HepG2 (cell line): ENCODE data around the gene SSNA1. TPM values are rescaled to one million over a fixed set of nuclear protein-coding genes. Genes with fewer than 3 reads are reported as not detected.

Experiments used
- HMG20A ChIP-seq: IDR thresholded peaks from 2 replicates; pipeline ENCODE4 v1.6.1; 2016; ENCODE audit warnings: borderline replicate concordance
- HNRNPH1 ChIP-seq: fragments of 200-400 bp; formaldehyde crosslinking; optimal IDR thresholded peaks from 2 replicates; pipeline ENCODE3; 2017; ENCODE audit warnings: mild to moderate bottlenecking, low read depth, low read length
- MTA3 ChIP-seq: sonication (generic); formaldehyde crosslinking; IDR thresholded peaks from 2 replicates; pipeline ENCODE4 v1.4.0; 2020; ENCODE audit warnings: missing genetic modification reagents
- NFKB2 ChIP-seq: sonication (generic); formaldehyde crosslinking; IDR thresholded peaks from 2 replicates; pipeline ENCODE4 v1.4.0; 2020; ENCODE audit warnings: missing genetic modification reagents, borderline replicate concordance
- REPIN1 ChIP-seq: sonication (generic); formaldehyde crosslinking; IDR thresholded peaks from 2 replicates; pipeline ENCODE4 v1.8.0; 2022; ENCODE audit warnings: missing genetic modification reagents, low read depth, mild to moderate bottlenecking, borderline replicate concordance
- SAP130 ChIP-seq: IDR thresholded peaks from 2 replicates; pipeline ENCODE4 v1.6.1; 2016; ENCODE audit warnings: low read depth
- TARDBP ChIP-seq: sonication (generic); formaldehyde crosslinking; IDR thresholded peaks from 2 replicates; pipeline ENCODE4 v1.8.0; 2022; ENCODE audit warnings: mild to moderate bottlenecking, missing genetic modification reagents
- ZBTB7A ChIP-seq: sonication (generic); formaldehyde crosslinking; IDR thresholded peaks from 2 replicates; pipeline ENCODE4 v1.8.0; 2022; ENCODE audit warnings: mild to moderate bottlenecking, missing genetic modification reagents
- ZFX ChIP-seq: sonication (generic); formaldehyde crosslinking; IDR thresholded peaks from 2 replicates; pipeline ENCODE4 v1.4.0; 2020; ENCODE audit warnings: mild to moderate bottlenecking, low read depth, missing genetic modification reagents, moderate library complexity
- ZNF143 ChIP-seq: sonication (generic); formaldehyde crosslinking; IDR thresholded peaks from 2 replicates; pipeline ENCODE4 v1.4.0; 2020; ENCODE audit warnings: missing genetic modification reagents
- ZNF30 ChIP-seq: sonication (generic); formaldehyde crosslinking; IDR thresholded peaks from 2 replicates; pipeline ENCODE4 v1.5.0; 2020; ENCODE audit warnings: mild to moderate bottlenecking, missing genetic modification reagents
- ZNF496 ChIP-seq: sonication (generic); formaldehyde crosslinking; IDR thresholded peaks from 2 replicates; pipeline ENCODE4 v1.8.1; 2023; ENCODE audit warnings: mild to moderate bottlenecking, moderate library complexity, missing genetic modification reagents; ENCODE audit not compliant: insufficient replicate concordance
- ZNF598 ChIP-seq: sonication (generic); formaldehyde crosslinking; IDR thresholded peaks from 2 replicates; pipeline ENCODE4 v1.5.1; 2020; ENCODE audit warnings: mild to moderate bottlenecking, missing genetic modification reagents, borderline replicate concordance
- ZSCAN21 ChIP-seq: sonication (generic); formaldehyde crosslinking; IDR thresholded peaks from 2 replicates; pipeline ENCODE4 v1.8.0; 2022; ENCODE audit warnings: mild to moderate bottlenecking, missing genetic modification reagents, moderate library complexity, borderline replicate concordance
- ZSCAN31 ChIP-seq: sonication (generic); formaldehyde crosslinking; IDR thresholded peaks from 2 replicates; pipeline ENCODE4 v1.5.0; 2020; ENCODE audit warnings: low read depth, mild to moderate bottlenecking, missing genetic modification reagents
- polyA plus RNA-seq, 8 experiments: library from polyadenylated mRNA; depleted of rRNA in 3 of 8; stranded (reverse) in 7 of 8; unstranded in 1 of 8; fragments of >200 nt; fragmentation: Illumina TruSeq in 4 of 8; extraction: Trizol in 4 of 8; gene quantifications; 2 replicates each; pipeline versions ENCODE4 v1.2.1 to v1.2.3, GENCODE V29; 2011 to 2016; ENCODE audit warnings: low read depth in 4 of 8, missing spikeins in 1 of 8, mixed read lengths in 1 of 8; ENCODE audit not compliant: insufficient read depth in 1 of 8
- total RNA-seq, 5 experiments: library from RNA; depleted of rRNA; stranded (reverse); fragments of >200 nt; fragmentation: Illumina TruSeq; extraction: Trizol; gene quantifications; 2 replicates each; pipeline ENCODE4 v1.2.3, GENCODE V29; 2016; ENCODE audit warnings: low read depth in 1 of 5
- TF ChIP-seq, protein P1 (sequence below): sonication (generic); formaldehyde crosslinking; IDR thresholded peaks from 2 replicates; pipeline ENCODE4 v1.5.1; 2020; ENCODE audit warnings: mild to moderate bottlenecking, missing genetic modification reagents, moderate library complexity
- TF ChIP-seq, protein P2 (sequence below): sonication (generic); formaldehyde crosslinking; IDR thresholded peaks from 2 replicates; pipeline ENCODE4 v1.5.0; 2020; ENCODE audit warnings: mild to moderate bottlenecking, low read depth, missing genetic modification reagents, borderline replicate concordance
- TF ChIP-seq, protein P3 (sequence below): IDR thresholded peaks from 2 replicates; pipeline ENCODE4 v1.6.1; 2018; ENCODE audit warnings: missing genetic modification reagents, mild to moderate bottlenecking, missing compliant biosample characterization
- TF ChIP-seq, protein P4 (sequence below): sonication (generic); formaldehyde crosslinking; IDR thresholded peaks from 2 replicates; pipeline ENCODE4 v1.9.0; 2021; ENCODE audit warnings: missing genetic modification reagents, borderline replicate concordance
- TF ChIP-seq, protein P5 (sequence below): sonication (generic); formaldehyde crosslinking; IDR thresholded peaks from 2 replicates; pipeline ENCODE4 v1.5.0; 2020; ENCODE audit warnings: missing genetic modification reagents

Gene SSNA1
- total and polyA plus RNA-seq, 2 of the 13 experiments (the other 11 are each of a cell fraction or from before 2014, with no cell fraction given), result 35.9 to 49.4 TPM

DNA sequence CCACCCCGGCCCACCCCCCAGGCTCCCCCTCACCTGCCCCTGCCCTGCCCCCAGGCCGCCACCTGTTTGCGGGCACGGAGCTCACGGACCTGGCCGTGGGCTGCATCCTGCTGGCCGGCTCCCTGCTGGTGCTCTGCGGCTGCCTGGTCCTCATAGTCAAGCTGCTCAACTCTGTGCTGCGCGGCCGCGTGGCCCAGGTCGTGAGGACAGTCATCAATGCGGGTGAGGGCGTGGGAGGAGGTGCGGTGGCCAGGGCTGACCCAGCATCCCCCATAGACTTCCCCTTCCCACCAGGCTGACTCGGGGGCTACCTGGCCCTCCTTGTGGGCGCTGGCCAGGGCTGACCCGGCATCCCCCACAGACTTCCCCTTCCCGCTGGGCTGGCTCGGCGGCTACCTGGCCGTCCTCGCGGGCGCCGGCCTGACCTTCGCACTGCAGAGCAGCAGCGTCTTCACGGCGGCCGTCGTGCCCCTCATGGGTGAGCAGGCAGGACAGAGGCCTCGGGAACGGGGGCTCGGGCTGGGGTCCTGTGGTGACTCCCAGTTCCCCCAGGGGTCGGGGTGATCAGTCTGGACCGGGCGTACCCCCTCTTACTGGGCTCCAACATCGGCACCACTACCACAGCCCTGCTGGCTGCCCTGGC is 45.7 kb downstream of the SSNA1 start (continued):
- TF ChIP-seq, protein P1, sequence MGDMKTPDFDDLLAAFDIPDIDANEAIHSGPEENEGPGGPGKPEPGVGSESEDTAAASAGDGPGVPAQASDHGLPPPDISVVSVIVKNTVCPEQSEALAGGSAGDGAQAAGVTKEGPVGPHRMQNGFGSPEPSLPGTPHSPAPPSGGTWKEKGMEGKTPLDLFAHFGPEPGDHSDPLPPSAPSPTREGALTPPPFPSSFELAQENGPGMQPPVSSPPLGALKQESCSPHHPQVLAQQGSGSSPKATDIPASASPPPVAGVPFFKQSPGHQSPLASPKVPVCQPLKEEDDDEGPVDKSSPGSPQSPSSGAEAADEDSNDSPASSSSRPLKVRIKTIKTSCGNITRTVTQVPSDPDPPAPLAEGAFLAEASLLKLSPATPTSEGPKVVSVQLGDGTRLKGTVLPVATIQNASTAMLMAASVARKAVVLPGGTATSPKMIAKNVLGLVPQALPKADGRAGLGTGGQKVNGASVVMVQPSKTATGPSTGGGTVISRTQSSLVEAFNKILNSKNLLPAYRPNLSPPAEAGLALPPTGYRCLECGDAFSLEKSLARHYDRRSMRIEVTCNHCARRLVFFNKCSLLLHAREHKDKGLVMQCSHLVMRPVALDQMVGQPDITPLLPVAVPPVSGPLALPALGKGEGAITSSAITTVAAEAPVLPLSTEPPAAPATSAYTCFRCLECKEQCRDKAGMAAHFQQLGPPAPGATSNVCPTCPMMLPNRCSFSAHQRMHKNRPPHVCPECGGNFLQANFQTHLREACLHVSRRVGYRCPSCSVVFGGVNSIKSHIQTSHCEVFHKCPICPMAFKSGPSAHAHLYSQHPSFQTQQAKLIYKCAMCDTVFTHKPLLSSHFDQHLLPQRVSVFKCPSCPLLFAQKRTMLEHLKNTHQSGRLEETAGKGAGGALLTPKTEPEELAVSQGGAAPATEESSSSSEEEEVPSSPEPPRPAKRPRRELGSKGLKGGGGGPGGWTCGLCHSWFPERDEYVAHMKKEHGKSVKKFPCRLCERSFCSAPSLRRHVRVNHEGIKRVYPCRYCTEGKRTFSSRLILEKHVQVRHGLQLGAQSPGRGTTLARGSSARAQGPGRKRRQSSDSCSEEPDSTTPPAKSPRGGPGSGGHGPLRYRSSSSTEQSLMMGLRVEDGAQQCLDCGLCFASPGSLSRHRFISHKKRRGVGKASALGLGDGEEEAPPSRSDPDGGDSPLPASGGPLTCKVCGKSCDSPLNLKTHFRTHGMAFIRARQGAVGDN, result peak; percentile 83
- TF ChIP-seq HMG20A (no peak), NFKB2 (CRISPR knock-in tag) (0 out of 2 replicates have a peak, but pooled peaks have one; percentile 25), ZNF598 (CRISPR knock-in tag) (no peak), MTA3 (CRISPR knock-in tag) (no peak), ZNF496 (no peak), ZSCAN21 (no peak), ZBTB7A (CRISPR knock-in tag) (0 out of 2 replicates have a peak, but pooled peaks have one; percentile 26), HNRNPH1 (no peak), TARDBP (no peak), ZNF143 (CRISPR knock-in tag) (no peak), ZSCAN31 (CRISPR knock-in tag) (no peak), REPIN1 (CRISPR knock-in tag) (no peak), ZFX (peak; percentile 42), SAP130 (no peak; the same call in 1 of the 2 replicates), ZNF30 (CRISPR knock-in tag) (no peak)
- TF ChIP-seq, protein P2, sequence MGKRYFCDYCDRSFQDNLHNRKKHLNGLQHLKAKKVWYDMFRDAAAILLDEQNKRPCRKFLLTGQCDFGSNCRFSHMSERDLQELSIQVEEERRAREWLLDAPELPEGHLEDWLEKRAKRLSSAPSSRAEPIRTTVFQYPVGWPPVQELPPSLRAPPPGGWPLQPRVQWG, result no peak
- TF ChIP-seq, protein P3, sequence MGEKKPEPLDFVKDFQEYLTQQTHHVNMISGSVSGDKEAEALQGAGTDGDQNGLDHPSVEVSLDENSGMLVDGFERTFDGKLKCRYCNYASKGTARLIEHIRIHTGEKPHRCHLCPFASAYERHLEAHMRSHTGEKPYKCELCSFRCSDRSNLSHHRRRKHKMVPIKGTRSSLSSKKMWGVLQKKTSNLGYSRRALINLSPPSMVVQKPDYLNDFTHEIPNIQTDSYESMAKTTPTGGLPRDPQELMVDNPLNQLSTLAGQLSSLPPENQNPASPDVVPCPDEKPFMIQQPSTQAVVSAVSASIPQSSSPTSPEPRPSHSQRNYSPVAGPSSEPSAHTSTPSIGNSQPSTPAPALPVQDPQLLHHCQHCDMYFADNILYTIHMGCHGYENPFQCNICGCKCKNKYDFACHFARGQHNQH (CRISPR knock-in tag), result no peak
- TF ChIP-seq, protein P4, sequence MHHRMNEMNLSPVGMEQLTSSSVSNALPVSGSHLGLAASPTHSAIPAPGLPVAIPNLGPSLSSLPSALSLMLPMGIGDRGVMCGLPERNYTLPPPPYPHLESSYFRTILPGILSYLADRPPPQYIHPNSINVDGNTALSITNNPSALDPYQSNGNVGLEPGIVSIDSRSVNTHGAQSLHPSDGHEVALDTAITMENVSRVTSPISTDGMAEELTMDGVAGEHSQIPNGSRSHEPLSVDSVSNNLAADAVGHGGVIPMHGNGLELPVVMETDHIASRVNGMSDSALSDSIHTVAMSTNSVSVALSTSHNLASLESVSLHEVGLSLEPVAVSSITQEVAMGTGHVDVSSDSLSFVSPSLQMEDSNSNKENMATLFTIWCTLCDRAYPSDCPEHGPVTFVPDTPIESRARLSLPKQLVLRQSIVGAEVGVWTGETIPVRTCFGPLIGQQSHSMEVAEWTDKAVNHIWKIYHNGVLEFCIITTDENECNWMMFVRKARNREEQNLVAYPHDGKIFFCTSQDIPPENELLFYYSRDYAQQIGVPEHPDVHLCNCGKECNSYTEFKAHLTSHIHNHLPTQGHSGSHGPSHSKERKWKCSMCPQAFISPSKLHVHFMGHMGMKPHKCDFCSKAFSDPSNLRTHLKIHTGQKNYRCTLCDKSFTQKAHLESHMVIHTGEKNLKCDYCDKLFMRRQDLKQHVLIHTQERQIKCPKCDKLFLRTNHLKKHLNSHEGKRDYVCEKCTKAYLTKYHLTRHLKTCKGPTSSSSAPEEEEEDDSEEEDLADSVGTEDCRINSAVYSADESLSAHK (CRISPR knock-in tag), result no peak
- TF ChIP-seq, protein P5, sequence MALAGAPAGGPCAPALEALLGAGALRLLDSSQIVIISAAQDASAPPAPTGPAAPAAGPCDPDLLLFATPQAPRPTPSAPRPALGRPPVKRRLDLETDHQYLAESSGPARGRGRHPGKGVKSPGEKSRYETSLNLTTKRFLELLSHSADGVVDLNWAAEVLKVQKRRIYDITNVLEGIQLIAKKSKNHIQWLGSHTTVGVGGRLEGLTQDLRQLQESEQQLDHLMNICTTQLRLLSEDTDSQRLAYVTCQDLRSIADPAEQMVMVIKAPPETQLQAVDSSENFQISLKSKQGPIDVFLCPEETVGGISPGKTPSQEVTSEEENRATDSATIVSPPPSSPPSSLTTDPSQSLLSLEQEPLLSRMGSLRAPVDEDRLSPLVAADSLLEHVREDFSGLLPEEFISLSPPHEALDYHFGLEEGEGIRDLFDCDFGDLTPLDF (CRISPR knock-in tag), result no peak
